ENCODE measurements around the gene KCNH4. TPM values are rescaled to one million over a fixed set of nuclear protein-coding genes. Genes with fewer than 3 reads are reported as not detected.

KCNH4 gene
- total RNA-seq, 6 donors from 2014 or later, result under 0.01 to 0.27 TPM; not detected in 4

DNA sequence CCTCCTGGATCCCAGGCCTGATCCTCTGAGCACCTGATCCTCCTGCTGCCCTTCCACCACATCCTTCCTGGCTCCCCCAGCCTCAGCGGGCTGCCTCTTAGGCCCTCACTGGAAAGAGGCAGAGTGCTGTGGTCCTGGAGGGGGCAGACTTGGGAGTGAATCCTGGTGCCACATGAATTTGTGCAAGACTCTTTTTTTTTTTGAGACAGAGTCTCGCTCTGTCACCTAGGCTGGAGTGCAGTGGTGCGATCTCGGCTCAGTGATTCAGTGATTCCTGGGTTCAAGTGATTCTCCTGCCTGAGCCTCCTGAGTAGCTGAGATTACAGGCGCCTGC is 10.3 kb upstream of the KCNH4 start:
- 94 to 96% methylated on average over 5 of the region's 5 CpGs for WGBS, 2 donors
- TF ChIP-seq POLR2AphosphoS5 (IDR thresholded peaks at IDR 0.05) (no peak), POLR2A (IDR thresholded peaks at IDR 0.05) (no peak), EP300 (IDR thresholded peaks at IDR 0.05) (no peak), CTCF (IDR thresholded peaks at IDR 0.05) (no peak)

DNA sequence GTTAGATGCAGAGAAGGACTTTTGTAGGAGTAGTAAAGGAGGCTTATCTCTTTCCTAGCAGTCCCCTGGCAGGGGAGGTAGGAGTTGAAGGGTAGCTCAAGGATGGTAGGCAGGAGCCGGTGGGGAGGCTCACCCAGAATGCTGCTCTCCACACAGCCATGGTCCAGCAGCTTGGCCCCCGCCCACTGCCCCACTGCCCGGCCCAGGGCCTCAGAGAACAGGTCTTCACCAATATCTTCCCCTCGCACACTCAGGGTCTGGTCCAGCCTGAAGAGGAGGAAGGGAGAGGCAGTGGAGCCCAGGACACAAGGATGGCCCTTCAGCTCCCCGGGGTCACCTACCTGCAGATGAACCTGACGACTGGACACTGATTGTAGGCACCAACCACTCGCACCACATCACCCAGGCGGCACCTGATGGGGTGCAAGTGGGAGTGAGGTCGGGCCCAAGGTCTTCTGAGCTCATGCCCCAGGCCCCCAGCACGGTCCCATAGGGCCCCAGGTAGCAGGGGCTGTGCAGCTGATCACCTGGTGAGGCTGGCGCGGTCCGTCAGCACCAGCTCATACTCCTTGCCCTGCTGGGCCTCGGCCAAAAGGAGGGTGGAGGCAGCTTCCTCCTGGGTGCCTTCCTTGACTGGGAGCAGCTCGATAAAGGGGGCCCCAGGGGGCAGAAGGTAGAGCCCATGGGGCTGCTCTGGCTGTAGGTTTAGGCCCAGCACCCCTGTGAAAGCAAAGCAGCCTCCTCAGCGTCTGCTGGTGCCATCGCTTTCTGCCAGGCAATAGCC is 9.7 kb upstream of the KCNH4 start:
- ATAC-seq (ENCODE audit: low FRiP score in 2 of 2) (no peak), DNase-seq (no peak)
- Histone ChIP-seq H3K36me3 (peaks cover 0 to 10% (median 0%) of the 10 kb centered on the region in 4 donors), H3K27ac (no peak overlapping the region), H3K9me3 (no peaks in the 10 kb centered on the region), H3K4me3 (no peak overlapping the region), H3K27me3 (no peaks in the 10 kb centered on the region), H3K4me1 (peaks cover 16 to 24% (median 19%) of the 10 kb centered on the region in 4 donors)
- TF ChIP-seq CTCF (IDR thresholded peaks at IDR 0.05) (no peak), POLR2A (IDR thresholded peaks at IDR 0.05) (no peak), POLR2AphosphoS5 (IDR thresholded peaks at IDR 0.05) (no peak), EP300 (IDR thresholded peaks at IDR 0.05) (no peak)
- 94% methylated on average over 10 to 12 of the region's 17 CpGs for WGBS, 2 donors

More for the DNA sequence above, 10.3 kb upstream of the KCNH4 start:
- no peak for ATAC-seq (ENCODE audit: low FRiP score in 2 of 2)
- no peak overlapping the region for H3K4me3 ChIP-seq
- H3K9me3 ChIP-seq, result no peaks in the 10 kb centered on the region
- peaks cover 0 to 10% (median 0%) of the 10 kb centered on the region in 4 donors for H3K36me3 ChIP-seq
- no peaks in the 10 kb centered on the region for H3K27me3 ChIP-seq
- H3K27ac ChIP-seq, result no peak overlapping the region
- DNase-seq, result no peak
- H3K4me1 ChIP-seq, result peaks cover 16 to 24% (median 19%) of the 10 kb centered on the region in 4 donors

- WGBS, 2 donors, result 81 to 88% methylated on average over 4 to 11 of the region's 11 CpGs
- Histone ChIP-seq H3K36me3 (peaks cover 0 to 10% (median 0%) of the 10 kb centered on the region in 4 donors), H3K4me1 (peaks cover 13 to 24% (median 19%) of the 10 kb centered on the region in 4 donors), H3K27ac (no peak overlapping the region), H3K27me3 (no peaks in the 10 kb centered on the region), H3K9me3 (no peaks in the 10 kb centered on the region), H3K4me3 (no peak overlapping the region)
- ATAC-seq (ENCODE audit: low FRiP score in 2 of 2), result no peak
- TF ChIP-seq CTCF (IDR thresholded peaks at IDR 0.05) (no peak), POLR2AphosphoS5 (IDR thresholded peaks at IDR 0.05) (no peak), EP300 (IDR thresholded peaks at IDR 0.05) (no peak), POLR2A (IDR thresholded peaks at IDR 0.05) (no peak)
- DNase-seq, result no peak
Measured at GRCh38 chr17:42189651-42189965, 8.7 kb upstream of the KCNH4 start.

DNA sequence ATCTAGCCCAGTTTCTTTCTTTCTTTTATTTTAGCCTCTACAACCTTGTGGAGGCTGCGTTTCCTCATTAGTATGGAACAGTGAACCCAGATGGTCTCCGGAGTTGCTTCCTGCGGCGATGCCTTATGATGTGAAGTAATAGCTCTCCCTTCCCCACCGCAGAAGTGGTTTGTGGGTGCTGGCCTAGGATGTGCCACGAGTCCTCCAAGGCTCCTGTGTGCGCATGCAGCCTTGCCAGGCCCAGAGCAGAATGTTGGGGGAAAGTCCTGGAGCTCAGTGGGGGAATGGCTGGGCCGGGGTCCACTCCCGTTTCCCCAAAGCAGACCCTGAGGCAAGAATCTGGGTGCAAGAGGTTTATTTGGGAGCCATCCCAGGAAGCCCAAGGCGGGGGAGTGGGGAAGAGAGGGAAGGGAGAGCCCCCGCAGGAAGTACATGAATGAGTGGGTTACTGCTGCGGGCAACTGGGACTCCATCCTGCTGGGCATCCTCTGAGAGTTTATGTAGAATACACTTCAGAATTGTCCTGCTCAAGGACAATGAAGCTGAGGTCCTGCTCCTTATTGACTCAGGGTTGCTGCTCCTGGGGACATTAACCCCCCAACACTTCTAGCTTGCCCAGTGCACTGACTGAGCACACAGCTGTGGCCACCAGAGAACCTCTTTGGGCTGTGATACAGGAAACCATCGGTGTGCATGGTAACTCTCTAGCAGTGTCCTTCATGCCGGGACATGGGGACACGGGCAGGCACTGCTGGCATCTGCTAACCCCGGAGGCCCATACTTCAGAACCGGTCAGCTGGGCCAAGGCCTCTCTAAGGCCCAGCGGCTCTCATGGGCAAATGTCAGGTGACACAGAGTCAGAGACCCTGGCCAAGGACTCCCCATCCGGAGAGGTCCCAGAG is 8.1 kb upstream of the KCNH4 start:
- Histone ChIP-seq H3K9me3 (no peaks in the 10 kb centered on the region), H3K4me1 (peaks cover 14 to 25% (median 20%) of the 10 kb centered on the region in 4 donors), H3K27ac (no peak overlapping the region), H3K36me3 (peaks cover 0 to 10% (median 0%) of the 10 kb centered on the region in 4 donors), H3K27me3 (no peaks in the 10 kb centered on the region), H3K4me3 (no peak overlapping the region)
- ATAC-seq (ENCODE audit: low FRiP score in 2 of 2), result no peak
- TF ChIP-seq EP300 (IDR thresholded peaks at IDR 0.05), result no peak
- no peak for TF ChIP-seq POLR2AphosphoS5 (IDR thresholded peaks at IDR 0.05)
- TF ChIP-seq POLR2A (IDR thresholded peaks at IDR 0.05), result no peak
- TF ChIP-seq CTCF (IDR thresholded peaks at IDR 0.05), result no peak
- no peak for DNase-seq
- WGBS, 2 donors, result 70 to 76% methylated on average over 10 to 17 of the region's 19 CpGs
